ENCODE results near the gene HMX3.

The HMX3 gene

DNA sequence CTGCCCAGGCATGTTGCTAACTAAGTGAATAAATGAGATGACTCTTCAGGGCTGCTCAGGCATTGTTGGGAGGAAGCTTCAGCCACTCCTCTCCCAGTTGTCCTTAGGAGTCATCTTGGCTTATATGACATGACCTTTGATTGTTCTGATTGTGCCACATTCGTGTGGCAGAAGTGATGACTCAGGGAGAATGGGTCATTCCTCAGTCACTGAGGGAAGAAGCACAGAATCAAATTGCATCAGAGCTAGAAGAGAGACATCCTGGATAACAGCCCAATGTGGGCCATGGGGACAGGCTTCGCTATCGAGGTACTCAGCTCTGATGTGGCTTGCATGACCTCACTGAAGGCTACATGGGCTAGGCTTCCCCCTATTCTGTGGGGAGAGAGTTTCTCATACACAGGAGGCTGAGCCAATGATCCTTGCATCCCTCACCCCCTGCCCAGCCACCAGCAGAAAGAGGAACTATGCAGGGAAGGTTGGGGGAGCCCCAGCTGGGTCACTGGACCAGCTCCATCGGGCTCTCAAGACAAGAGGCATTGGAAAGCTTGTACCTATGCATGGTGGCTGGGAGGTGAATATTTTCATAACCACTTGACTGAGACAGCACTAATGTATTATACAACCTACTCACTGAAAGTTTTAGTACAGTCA lies 6.0 kb upstream of the HMX3 start:
- H3K27me3 ChIP-seq (ENCODE audit: insufficient read depth, low read depth, severe bottlenecking), result peaks cover 95% of the 10 kb centered on the region
- no peak overlapping the region for H3K27ac ChIP-seq
- no peaks in the 10 kb centered on the region for H3K36me3 ChIP-seq
- TF ChIP-seq, protein P1, sequence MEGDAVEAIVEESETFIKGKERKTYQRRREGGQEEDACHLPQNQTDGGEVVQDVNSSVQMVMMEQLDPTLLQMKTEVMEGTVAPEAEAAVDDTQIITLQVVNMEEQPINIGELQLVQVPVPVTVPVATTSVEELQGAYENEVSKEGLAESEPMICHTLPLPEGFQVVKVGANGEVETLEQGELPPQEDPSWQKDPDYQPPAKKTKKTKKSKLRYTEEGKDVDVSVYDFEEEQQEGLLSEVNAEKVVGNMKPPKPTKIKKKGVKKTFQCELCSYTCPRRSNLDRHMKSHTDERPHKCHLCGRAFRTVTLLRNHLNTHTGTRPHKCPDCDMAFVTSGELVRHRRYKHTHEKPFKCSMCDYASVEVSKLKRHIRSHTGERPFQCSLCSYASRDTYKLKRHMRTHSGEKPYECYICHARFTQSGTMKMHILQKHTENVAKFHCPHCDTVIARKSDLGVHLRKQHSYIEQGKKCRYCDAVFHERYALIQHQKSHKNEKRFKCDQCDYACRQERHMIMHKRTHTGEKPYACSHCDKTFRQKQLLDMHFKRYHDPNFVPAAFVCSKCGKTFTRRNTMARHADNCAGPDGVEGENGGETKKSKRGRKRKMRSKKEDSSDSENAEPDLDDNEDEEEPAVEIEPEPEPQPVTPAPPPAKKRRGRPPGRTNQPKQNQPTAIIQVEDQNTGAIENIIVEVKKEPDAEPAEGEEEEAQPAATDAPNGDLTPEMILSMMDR (IDR thresholded peaks at IDR 0.05; ENCODE audit: low read depth, low read length), result no peak
- DNase-seq, result no peak
- H3K4me3 ChIP-seq (ENCODE audit: low read depth, low read length), result no peak overlapping the region
- H3K9me3 ChIP-seq (ENCODE audit: severe bottlenecking), result peaks cover 9% of the 10 kb centered on the region

DNA sequence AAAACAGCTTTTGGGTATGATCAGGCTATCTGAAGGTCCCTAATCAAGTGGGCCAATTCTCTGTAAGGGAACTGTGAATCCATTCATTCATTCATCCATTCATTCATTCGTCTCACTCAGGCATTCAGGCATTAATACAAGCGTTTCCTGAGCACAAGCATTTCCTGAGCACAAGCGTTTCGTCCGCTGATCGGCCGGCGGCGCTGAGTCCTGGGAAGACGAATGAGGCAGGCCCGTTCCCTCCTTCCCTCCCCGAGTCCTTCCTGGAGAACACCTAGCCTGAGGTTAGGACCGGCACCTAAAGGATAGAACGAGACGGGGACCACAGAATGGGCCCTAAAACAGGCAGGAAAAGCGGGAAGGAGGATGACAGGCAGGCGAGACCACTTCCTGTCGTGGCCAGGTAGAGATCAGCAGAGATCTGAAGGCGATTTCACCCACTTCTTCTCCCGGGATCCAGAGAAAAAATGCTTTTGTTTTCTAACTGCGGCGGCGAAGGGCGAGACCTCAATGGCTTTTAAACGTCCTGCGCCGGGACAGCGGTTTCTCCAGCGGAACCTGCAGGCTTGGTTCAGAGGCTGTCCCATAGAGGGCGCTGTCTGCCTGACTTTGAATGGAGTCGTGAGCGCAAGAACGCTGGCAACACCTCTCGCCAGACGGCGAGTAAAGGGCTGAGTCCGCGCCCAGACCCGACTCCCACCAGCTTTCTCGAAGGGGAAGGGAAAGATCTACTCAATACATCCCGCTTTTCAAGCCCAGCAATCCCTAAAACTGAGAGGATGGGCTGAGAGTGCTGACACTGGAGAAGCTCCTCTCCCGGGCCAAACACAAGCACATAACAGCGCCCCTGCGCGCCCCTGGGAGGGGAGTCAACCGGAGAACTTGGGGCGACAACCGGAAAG lies 2.9 kb upstream of the HMX3 start:
- peak; percentile 87 for DNase-seq
- no peak overlapping the region for H3K4me3 ChIP-seq (ENCODE audit: low read depth, low read length)
- H3K27ac ChIP-seq, result no peak overlapping the region
- peaks cover 98% of the 10 kb centered on the region for H3K27me3 ChIP-seq (ENCODE audit: insufficient read depth, low read depth, severe bottlenecking)
- H3K36me3 ChIP-seq, result no peaks in the 10 kb centered on the region
- H3K9me3 ChIP-seq (ENCODE audit: severe bottlenecking), result peaks cover 5% of the 10 kb centered on the region
- TF ChIP-seq, protein P1 (IDR thresholded peaks at IDR 0.05; ENCODE audit: low read depth, low read length), result peak; percentile 88

DNA sequence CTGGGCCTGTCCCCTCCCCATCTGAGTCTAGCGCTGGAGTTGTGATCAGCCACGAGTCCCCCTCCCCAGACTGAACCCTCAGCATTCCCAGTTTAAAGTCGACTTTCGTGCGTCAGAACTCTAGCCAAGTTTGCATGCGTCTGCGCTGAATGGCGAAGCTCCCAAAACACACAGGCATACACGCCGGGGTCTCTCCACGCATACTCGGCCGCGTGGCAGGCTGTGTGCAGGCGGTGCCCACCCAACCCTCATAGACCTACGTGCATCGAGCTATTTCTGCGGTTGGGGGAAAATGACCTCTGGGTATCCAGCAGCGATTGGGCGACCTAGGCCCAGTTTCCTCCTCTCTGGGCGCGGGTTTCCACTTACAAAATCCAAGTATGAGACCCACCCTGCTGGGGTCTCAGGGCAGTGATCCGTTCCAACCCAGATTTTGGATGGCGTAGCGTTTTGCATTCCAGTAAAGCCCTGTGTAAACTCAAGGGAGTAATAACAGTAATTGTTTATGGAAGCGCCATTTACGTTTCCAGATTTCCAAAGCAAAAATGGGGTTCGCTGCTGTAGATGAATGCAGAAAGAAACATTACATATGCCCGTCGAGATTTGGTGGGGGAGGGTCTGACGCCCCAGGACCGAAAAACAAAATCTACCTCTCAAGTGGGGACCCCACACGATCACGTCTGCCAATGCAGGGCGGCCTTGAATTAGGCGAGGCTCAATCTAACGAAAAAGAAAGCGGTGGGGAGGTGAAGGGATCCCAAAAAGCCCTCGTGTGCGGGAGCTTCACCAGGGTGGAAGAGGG lies 2.0 kb upstream of the HMX3 start:
- Histone ChIP-seq H3K27ac (no peak overlapping the region), H3K4me3 (ENCODE audit: low read depth, low read length) (no peak overlapping the region), H3K9me3 (ENCODE audit: severe bottlenecking) (no peaks in the 10 kb centered on the region), H3K36me3 (no peaks in the 10 kb centered on the region), H3K27me3 (ENCODE audit: insufficient read depth, low read depth, severe bottlenecking) (peaks cover 99% of the 10 kb centered on the region)
- TF ChIP-seq, protein P1 (IDR thresholded peaks at IDR 0.05; ENCODE audit: low read depth, low read length), result no peak
- DNase-seq, result no peak

DNA sequence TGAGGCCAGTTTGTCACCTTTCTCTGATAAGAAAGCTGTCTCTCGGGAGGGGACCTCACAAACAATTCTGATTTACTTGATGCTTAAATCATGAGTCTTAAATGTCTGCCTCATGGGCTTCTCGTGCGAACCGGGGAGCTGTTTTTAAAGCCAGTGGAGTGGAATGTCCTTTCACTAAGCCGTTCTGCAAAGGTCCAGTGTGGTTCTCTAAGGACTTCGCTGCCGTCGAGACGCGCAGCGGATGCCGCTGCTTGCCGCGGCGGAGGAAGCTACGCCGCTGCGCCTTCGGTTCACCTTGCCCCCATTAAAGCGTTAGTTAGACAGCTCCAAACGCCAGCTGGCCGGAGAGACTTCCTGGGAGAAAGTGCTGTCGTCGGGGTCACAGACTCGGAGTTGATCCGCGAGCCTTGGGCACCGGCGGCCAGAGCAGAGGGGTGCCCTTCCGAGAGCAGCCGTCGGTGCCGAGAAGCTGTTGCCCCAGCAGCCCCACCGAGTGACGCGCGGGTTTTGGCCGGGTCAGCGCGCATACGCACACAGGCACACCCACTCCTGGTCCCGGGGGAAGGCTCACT lies 1.3 kb upstream of the HMX3 start:
- Histone ChIP-seq H3K27ac (no peak overlapping the region), H3K27me3 (ENCODE audit: insufficient read depth, low read depth, severe bottlenecking) (peaks cover 99% of the 10 kb centered on the region), H3K4me3 (ENCODE audit: low read depth, low read length) (no peak overlapping the region), H3K36me3 (no peaks in the 10 kb centered on the region), H3K9me3 (ENCODE audit: severe bottlenecking) (no peaks in the 10 kb centered on the region)
- TF ChIP-seq, protein P1 (IDR thresholded peaks at IDR 0.05; ENCODE audit: low read depth, low read length), result no peak
- no peak for DNase-seq

DNA sequence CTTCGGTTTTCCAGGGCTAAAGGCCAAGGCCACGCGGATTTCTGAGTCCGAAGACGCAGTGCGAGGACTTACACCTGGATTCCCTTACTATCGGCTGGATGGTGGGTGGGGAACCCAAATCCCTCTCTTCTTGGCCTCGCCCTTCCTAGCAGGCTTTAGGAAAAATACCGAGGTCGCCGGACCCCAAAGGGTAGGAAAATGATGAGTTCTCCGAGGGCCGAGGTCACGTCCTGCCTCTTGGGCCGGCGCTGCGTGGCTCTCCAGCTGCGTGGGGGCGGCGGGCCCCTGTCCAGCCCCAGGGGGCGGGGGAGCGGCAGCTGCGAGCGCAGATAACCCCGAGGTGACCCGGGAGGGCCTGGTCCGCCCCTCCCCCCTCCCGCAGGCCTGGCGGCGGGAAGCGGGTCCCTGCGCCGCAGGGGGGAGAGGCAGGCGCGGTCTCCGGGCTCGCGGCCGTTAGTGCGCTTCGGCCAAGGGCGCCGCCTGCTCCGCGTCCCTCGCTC lies 805 bp upstream of the HMX3 start:
- peak overlapping the region; percentile 26 for H3K4me3 ChIP-seq (ENCODE audit: low read depth, low read length)
- no peaks in the 10 kb centered on the region for H3K36me3 ChIP-seq
- H3K27me3 ChIP-seq (ENCODE audit: insufficient read depth, low read depth, severe bottlenecking), result peaks cover 99% of the 10 kb centered on the region
- no peak for DNase-seq
- TF ChIP-seq, protein P1 (IDR thresholded peaks at IDR 0.05; ENCODE audit: low read depth, low read length), result no peak
- H3K27ac ChIP-seq, result no peak overlapping the region
- no peaks in the 10 kb centered on the region for H3K9me3 ChIP-seq (ENCODE audit: severe bottlenecking)

Measured in WERI-Rb-1 (cell line).